AG10803 (cell line): Measurements from ENCODE around the gene CNNM3.

ENCODE experiments used
- DNase-seq: peaks from one replicate; pipeline ENCODE4 v3.0.0; 2010; ENCODE audit warnings: low read depth
- H3K4me3 ChIP-seq: 2 replicates; pipeline ENCODE4 v1.5.1; 2011; ENCODE audit warnings: mild to moderate bottlenecking, low read length, control low read depth
- CTCF ChIP-seq: conservative IDR thresholded peaks from 2 replicates; pipeline ENCODE4 v1.5.1; 2011; ENCODE audit warnings: mild to moderate bottlenecking, low read length, control low read depth, inconsistent platforms

The CNNM3 gene

GRCh38 chr2:96835830-96836229, 19.8 kb downstream of the CNNM3 start:
- no peak for DNase-seq
- no peak overlapping the region for H3K4me3 ChIP-seq
- no peak for TF ChIP-seq CTCF

GRCh38 chr2:96837575-96837974, 21.5 kb downstream of the CNNM3 start:
- TF ChIP-seq CTCF, result no peak
- no peak for DNase-seq
- H3K4me3 ChIP-seq, result no peak overlapping the region

GRCh38 chr2:96838345-96839292, 22.6 kb downstream of the CNNM3 start:
- no peak for DNase-seq
- no peak overlapping the region for H3K4me3 ChIP-seq
- no peak for TF ChIP-seq CTCF

GRCh38 chr2:96839293-96839874, 23.3 kb downstream of the CNNM3 start:
- H3K4me3 ChIP-seq, result no peak overlapping the region
- no peak for TF ChIP-seq CTCF
- peak; percentile 18 for DNase-seq

- no peak for TF ChIP-seq CTCF
- no peak overlapping the region for H3K4me3 ChIP-seq
These were observed 24.1 kb downstream of the CNNM3 start for GRCh38 chr2:96839875-96840850.

GRCh38 chr2:96841701-96842495, 25.8 kb downstream of the CNNM3 start:
- no peak overlapping the region for H3K4me3 ChIP-seq
- DNase-seq, result no peak
- no peak for TF ChIP-seq CTCF

More at GRCh38 chr2:96839875-96840850, 24.1 kb downstream of the CNNM3 start:
- DNase-seq, result no peak
